Hepatic stellate cell (primary cell): Measurements from ENCODE around the gene KLK8.
"Not testable (repeated sequence)": the region's sequence is repeated elsewhere in the genome, so short reads cannot be mapped to it uniquely, and the experiment has no call there.

ENCODE experiments used
- DNase-seq: peaks from one replicate; pipeline ENCODE4 v3.0.0; 2011; ENCODE audit warnings: low spot score

Gene KLK8

DNA sequence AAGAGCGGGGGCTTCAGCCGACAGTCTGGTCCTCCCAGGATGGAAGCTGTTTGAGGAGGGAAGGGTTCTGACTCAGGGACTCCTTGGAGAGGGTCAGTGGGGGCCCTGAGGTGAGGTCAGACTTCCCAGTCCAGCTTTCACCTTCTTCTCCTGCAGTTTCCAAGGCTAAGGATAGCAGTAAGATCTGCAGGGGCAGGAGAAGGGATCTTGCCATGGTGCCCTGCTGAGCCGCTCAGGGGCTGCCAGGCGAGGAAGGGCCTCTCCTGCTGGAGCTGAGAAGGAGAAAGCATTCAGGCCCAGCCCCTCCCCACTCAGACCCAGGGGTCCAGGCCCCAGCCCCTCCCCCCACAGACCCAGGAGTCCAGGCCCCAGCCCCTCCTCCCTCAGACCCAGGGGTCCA is 19.2 kb downstream of the KLK8 start:
- DNase-seq, result no peak

DNA sequence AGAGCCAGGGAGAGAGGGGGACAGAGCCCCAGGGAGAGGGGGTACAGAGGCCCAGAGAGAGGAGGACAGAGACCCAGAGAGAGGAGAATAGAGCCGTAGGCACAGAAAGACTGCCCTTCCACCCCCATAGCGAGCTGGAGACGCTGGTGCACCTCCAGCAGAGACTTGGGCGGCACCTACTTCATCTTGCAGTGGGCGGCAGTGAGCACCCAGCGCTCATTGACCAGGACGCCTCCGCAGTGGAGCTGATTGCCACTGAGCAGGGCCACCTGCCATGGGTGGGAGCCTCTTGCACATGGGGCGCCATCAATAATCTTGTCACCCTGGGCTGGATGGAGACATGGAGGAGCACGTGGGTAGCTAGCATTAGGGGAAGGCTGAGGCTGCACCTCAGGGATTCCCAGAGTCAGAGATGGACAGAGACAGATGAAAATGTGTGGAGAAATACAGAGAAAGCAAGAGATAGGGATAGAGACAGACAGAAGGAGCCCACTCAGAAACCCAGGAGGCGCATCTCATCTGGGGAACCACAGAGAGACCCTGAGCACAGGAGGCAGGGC is 19.7 kb downstream of the KLK8 start:
- DNase-seq, result no peak

DNA sequence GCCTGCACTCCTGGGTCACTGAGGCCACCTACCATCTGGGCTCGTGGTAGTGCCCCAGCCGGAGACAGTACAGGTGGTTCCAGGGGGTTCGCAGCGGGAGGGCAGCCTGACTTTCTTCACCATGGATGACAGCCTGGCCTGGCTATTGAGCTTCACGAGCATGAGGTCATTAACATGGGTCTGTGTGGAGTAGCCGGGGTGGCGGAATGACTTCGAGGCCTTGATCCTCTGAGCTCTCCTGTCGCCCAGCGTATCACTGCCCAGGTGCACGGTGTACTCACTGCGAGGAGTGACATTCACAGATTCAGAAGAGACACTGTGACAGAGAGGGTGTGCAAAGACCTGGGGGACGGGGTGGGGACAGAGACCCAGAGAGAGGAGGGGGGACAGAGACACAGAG is 21.2 kb downstream of the KLK8 start:
- no peak for DNase-seq

DNA sequence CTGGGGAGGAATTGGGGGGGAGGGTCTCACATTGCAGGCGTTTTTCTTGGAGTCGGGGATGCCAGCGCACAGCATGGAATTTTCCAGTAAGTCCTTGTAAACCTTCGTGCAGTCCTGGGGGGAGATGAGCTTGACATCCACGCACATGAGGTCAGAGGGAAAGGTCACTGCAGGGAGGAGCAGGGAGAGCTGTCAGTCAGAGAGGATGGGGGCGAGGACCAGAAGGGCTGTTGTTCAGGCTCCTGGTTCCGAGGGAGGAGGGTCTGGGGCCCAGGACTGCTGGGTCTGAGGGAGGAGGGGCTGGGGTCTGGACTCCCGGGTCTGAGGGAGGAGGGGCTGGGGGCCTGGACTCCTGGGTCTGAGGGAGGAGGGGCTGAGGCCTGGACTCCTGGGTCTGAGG is 21.6 kb downstream of the KLK8 start:
- DNase-seq, result no peak

DNA sequence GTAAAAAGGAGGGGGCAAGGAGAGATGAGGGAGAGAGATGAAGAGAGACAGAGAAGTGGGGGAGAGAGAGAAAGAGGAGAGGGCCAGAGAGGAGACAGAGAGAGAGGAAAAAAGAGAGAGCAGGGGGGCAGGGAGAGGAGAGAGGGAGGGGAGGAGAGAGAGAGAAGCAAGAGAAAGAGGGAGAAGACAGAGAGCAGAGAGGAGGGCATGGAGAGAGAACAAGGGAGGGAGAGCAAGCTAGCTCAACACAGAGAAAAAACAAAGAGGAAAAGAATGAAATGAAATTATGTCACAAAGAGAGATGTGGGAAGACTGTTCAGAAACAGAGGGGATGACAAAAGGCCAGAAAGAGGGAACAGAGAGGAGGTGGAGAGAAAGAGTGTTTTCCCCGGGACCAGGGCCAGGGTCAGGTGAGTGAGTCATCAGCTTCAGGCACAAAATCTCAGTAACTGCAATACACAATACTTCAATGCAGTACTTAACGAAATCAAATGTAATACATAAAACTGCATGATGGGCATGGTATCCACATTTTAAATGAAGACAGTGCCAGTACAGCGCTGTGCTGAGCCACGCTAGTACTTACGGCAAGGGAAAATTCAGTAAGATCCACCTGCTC is 22.5 kb downstream of the KLK8 start:
- no peak for DNase-seq

DNA sequence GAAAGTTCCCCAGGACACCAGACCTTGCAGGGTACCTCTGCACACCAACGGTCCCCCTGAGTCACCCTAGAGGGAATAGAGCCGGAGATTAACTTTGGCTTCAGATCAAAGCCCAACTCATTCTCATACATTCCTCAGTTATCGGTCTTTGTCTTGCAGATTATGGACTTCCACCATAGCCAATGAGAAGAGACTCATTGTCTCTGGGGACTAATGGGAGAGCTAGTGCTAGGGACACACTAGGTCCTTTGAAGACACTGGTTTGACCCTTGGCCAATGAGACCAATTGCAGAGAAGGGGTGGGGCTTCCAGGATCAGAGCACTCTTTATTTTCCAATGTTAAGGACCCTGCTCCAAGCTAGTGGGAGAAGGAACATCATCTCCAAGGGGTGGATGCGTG is 23.8 kb downstream of the KLK8 start:
- DNase-seq, result no peak

DNA sequence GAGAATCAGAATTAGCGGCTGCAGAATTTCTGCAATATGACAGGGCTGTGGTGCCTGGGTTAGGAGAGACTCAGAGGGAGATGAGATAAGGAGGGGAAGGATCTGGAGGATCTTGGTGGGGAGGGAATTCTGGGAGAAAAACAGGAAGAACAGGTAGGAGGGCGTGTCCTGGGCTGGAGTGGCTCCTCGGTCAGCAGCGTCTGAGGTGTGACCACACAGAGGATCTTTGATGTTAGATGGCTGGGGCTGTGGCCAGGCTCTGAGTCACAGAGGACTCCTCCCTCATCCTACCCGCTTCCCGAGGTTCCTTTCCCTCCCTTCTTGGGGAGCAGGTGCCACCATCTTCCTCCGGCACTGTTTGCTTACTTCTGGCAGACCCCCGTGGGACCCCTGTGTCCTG is 25.6 kb downstream of the KLK8 start:
- DNase-seq, result no peak

DNA sequence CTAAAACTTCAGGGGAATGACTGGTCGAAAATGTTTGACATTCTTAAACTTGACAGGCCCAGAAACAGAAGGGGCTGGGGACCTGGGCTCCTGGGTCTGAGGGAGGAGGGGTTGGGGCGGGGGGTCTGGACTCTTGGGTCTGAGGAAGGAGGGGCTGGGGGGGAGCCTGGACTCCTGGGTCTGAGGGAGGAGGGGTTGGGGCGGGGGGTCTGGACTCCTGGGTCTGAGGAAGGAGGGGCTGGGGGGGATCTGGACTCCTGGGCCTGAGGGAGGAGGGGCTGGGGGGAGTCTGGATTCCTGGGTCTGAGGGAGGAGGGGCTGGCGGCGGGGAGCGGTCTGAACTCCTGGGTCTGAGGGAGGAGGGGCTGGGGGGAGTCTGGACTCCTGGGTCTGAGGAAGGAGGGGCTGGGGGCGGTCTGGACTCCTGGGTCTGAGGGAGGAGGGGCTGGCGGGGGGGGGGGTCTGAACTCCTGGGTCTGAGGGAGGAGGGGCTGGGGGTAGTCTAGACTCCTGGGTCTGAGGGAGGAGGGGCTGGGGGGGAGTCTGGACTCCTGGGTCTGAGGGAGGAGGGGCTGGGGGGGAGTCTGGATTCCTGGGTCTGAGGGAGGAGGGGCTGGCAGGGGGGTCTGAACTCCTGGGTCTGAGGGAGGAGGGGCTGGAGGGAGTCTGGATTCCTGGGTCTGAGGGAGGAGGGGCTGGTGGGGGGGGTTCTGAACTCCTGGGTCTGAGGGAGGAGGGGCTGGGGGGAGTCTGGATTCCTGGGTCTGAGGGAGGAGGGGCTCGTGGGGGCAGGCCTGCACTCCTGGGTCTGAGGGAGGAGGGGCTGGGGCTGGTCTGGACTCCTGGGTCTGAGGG is 26.5 kb downstream of the KLK8 start:
- DNase-seq, result no peak

DNA sequence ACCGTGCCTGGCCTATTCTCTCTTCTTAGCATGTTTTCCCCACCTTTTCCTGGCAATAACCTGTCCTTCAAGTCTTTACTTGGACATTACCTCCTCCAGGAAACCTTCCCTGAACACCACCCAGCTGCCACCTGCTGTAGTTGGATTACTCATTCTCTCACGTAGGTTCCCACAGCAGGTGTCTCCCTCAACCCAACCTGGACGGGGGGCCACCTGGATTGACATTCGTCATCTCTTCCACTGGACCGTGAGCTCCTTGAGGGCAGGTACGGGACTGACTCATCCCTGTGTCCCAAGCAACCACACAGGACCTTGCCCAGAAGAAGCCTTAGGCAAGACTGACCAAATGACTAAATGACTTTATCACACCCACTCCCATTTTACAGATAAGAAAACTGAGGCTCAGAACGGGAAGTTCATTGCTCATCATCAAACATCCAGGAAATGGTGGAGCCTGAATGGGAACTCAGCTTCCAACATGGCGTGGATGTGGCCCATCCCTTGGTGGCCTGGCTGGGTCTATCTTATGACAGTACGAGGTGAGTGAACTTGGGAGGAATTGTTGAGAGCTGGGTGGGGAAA is 28.5 kb downstream of the KLK8 start:
- DNase-seq, result no peak

DNA sequence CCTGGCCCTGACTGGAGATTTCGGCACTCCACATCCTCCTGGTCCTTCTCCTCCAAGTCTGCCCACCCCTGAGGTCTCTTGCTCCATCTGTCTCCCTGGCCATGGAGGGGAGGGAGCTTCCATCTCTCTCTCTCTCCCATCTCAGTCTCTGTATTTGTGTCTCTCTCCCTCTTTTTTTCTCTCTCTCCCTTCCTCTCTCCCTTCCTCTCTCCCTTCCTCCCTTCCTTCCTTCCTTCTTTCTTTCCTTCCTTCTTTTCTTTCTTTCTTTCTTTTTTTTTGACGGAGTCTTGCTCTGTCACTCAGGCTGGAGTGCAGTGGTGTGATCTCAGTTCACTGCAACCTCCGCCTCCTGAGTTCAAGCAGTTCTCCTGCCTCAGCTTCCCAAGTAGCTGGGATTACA is 31.6 kb downstream of the KLK8 start:
- not testable (repeated sequence) for DNase-seq

DNA sequence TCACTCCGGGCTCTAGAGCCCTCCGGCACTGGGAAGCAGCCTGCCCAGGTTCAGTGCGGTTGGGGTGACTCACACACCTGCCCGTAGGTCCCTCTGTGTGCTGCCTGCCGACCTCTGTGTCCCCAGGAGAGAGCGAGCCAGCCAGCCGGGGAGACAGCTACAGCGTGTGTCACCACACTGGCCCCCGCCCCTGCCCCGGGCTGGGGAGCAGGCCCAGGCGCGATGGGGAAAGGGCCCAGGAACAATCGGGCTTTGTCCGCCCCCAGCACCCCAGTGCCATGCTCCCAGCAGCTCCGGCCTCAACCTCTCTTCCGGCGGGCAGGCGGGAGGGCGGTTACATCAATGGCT is 32.0 kb downstream of the KLK8 start, which contains the start of gene KLK6:
KLK6 (minus strand) TSS at position 179 of the 348 bp plus-strand sequence. CDS start 1,487 bp downstream, outside the sequence.
- no peak for DNase-seq

DNA sequence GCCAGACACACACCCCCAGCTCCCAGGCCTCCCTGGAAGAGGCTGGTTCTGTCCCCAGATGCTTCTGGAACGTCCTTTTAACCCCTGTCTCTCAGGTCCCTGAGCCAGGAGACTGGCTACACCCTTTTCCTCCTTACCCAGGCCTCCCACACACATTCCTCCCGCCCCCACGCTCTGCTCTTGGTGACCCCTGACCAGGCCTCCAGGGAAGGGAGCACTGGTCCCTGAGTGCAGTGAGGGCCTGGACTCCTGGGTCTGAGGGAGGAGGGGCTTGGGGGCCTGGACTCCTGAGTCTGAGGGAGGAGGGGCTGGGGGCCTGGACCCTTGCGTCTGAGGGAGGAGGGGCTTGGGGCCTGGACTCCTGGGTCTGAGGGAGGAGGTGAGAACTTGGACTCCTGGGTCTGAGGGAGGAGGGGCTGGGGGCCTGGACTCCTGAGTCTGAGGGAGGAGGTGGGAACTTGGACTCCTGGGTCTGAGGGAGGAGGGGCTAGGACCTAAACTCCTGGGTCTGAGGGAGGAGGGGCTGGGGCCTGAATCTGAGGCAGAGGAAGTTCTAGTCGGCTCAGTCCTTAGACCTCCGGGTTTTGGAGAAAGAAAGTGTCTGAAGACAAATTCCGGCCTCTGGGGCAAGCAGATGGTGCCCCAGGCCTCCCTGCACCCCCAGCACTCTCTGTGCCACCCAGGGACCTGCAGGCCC is 32.5 kb downstream of the KLK8 start:
- DNase-seq, result no peak

DNA sequence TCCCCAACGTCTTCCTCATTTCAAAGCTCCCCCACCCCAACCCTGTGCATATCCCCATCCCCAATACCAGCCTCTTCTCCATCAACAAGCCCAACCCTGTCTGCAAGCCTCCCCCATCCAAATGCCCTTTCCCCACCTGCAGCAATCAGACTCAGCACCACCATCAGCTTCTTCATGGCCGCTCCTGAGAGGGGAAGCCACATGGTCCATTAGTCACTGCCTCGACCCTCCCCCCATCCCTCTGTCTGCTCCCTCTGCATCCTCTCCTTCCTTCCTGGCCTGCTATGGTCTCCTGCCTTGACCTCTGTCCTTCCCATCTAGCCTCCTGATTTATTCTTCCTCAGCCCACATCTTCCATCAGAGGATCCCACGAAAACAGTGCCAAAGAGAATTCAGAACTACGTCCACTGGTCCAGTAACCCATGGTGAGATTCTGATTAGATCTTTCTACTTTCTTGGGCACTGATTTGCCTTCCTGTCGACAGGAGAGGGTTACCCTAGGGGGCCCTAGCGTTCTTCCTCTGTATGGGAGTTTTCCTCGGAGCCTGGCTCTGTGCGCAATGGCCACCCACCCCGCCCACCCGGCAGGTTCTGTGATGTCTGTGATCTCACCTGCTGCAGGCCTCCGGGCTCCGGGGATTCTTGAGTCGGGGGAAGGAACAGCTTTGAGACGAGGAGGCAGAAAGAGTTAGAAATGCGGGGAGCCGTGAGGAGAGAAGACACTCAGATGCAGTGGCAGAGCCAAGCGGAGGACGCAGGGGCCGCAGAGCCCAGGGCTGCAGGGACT is 33.3 kb downstream of the KLK8 start:
- no peak for DNase-seq

DNA sequence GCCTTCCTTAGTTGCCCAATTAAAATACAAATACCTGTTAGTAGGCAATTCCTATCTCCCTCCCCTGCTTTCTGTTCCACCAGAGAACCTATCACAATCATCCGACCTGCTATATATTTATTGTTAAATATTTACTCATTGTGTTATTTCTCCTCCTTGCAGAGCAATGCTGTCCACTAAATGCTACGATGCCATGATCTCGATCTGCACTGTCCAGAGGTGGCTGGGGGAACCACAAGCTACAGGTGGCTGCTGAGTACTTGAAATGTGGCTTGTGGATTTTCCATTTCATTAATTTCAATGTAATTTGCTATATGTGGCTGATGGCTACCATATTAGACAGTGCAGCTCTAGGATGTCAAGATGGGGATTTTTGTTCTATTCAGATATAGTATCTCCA is 37.1 kb downstream of the KLK8 start:
- no peak for DNase-seq

DNA sequence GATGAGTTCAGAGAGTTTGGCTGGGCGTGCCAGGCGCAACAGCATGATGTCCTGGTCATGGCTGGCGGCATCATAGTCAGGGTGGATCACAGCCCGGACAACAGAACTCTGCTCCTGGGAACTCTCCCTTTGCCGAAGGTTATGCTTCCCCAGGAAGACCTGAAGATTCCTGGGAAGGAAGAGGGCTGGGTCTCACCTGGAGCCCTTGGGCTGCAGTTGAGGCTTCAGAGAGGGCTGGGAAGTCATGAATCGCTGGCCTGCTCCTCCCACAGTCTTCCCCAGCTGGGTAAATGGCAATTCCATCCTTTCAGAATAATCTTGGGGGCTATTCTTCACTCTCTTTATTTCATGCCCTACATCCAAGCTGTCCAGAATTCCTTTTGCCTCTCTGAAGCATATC is 38.0 kb downstream of the KLK8 start:
- no peak for DNase-seq

DNA sequence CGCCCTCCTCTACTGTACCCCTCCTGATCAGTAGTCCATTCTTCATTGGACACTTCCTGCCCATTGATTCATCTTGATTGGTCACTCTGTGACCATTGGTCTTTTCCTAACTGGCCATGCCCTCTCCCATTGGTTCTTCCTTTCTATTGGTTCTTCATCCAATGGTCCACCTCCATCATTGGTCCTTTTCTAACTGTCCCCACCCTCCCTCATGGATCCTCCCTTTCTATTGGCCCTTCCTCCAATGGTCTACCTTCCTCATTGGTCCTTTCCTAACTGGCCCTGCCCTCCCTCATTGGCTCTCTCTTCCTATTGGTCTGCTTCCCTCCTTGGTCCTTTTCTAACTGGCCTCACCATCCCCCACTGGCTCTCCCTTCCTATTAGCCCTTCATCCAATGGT is 39.2 kb downstream of the KLK8 start:
- no peak for DNase-seq

DNA sequence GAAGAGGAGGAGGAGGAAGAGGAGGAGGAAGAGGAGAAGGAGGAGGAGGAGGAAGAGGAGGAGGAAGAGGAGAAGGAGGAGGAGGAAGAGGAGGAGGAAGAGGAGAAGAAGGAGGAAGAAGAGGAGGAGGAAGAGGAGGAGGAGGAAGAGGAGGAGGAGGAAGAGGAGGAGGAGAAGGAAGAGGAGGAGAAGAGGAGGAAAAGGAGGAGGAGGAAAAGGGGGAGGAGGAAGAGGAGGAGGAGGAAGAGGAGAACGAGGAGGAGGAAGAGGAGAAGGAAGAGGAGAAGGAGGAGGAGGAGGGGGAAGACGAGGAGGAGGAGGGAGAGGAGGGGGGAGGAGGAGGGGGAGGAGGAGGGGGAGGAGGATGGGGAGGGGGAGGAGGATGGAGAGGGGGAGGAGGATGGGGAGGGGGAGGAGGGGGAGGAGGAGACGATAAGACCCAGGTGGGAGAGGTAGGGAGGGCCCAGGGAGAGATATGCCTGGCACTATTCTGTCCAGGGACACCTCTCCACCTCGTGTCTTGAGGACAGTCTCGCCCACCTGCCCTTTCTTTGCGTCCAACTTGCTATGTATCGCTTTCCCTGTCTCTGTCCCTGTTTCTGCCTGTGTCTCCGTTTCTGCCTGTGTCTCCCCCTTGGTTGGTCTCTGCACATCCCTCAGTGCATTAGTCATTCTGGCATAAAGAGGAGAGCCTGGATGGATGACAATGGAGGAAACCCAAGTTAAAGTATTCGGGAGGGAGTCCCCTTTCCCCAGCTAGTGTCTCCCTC is 41.5 kb downstream of the KLK8 start:
- no peak for DNase-seq

DNA sequence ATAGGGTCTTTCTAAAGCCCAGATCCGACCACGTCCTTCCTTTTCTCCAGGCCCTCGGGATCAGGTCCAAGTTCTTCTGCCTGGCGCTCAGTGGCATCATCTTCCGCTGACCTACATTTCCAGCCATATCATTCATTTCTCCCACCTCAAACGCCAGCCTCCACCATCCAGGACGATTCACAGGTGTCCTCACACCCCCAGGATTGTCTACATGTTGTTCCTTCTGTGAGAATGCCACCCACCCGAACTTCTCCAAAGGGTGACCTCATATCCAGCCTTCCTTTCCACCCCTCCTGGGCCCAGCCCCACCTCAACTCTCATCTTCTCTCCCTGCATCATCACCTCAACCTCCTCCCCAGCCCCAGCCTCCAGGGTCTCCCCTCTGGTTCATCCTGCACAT is 43.8 kb downstream of the KLK8 start:
- no peak for DNase-seq

DNA sequence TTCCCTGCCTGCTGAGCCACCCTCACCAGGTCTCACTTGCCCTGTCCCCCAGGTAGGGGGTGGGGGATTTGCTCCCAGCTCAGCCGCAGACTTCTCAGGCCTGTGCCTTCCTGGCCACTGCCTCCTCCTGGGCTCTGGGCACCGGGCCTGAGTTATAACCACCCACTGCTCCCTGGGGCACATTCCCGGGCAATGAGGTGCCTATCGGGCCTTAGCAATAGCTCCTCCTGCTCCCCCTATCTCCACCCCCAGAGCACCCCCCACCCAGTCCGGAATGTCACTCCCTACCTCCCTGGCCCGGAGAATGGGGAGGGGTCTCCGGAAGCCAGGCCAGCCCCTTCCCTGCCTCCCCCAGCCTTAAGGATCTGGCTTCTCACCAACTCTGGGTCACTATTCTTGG is 48.5 kb downstream of the KLK8 start, which contains the start of gene KLK5:
KLK5 (minus strand) TSS at position 129 of the 400 bp plus-strand sequence. CDS start 381 bp downstream, outside the sequence.
- no peak for DNase-seq

DNA sequence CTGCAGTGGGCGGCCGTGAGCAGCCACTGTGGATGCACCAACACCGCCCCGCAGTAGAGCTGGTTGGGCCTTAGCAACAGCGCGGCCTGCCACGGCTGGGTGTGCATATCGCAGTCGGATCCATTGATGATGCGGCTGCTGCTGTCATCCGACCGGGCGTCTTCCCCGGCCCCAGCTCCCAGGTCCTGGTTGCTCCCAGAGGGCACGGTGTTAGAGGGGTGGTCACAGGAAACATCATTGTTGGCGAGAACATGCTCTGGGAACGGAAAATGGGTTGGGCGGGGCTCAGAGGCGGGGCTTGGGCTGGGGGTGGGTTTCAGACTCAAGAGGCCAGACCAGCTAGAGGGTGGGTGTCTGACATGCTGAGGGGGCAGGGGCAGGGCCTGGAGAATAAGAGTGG is 51.5 kb downstream of the KLK8 start:
- DNase-seq, result no peak

DNA sequence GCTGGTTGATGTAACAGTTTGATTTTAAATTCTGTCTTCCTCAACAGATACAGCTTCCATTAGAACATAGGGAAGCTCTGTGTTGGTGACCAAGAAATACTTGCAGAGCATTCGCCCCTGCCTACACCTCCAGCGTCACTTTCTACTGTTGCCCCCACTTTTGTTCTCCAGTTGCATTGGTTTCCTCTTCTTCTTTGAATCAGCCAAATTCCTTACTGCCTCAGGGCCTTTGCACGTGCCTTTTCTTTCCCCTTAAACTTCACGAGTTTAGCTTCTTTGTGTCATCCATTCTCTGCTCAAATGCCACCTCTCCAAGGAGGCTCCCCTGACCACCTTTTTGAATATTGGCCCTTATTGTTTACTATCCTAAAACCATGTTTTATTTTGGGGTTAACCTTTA is 54.3 kb downstream of the KLK8 start:
- DNase-seq, result no peak
